MCF 10A (cell line): ENCODE data around the gene EVI2B. TPM values are rescaled to one million over a fixed set of nuclear protein-coding genes. Genes with fewer than 3 reads are reported as not detected.
"Not testable (repeated sequence)": the region's sequence is repeated elsewhere in the genome, so short reads cannot be mapped to it uniquely, and the experiment has no call there.

ENCODE experiments used
- BruUV-seq: library from RNA; stranded (reverse); fragments of 400-500 nt; replicated peaks from 2 replicates; lab custom pipeline; 2021; lab: Mats Ljungman, UMichigan
- CTCF ChIA-PET: fragments of 300-600 bp; sonication (Branson Sonifier 250); formaldehyde crosslinking; extraction: SDS; loops from one replicate; lab custom pipeline; 2021; ENCODE audit warnings: antibody characterized with exemption, inconsistent platforms; lab: Yijun Ruan, JAX
- POLR2A ChIA-PET: fragments of 300-600, 350-650 bp; sonication (Branson Sonifier 250); formaldehyde crosslinking; extraction: SDS; loops from one replicate; lab custom pipeline; 2020; ENCODE audit warnings: antibody characterized with exemption, inconsistent platforms; lab: Yijun Ruan, JAX
- DNase-seq: peaks from one replicate; pipeline ENCODE4 v3.0.0-alpha.2; 2018; ENCODE audit not compliant: unreplicated experiment
- H3K27ac Mint-ChIP-seq: one replicate; pipeline ENCODE4 v1.8.0; 2022; ENCODE audit warnings: mild to moderate bottlenecking, low read depth, mixed read lengths; ENCODE audit not compliant: unreplicated experiment
- H3K27me3 Mint-ChIP-seq: one replicate; pipeline ENCODE4 v1.8.0; 2022; ENCODE audit warnings: mixed read lengths; ENCODE audit not compliant: insufficient read depth, unreplicated experiment
- H3K36me3 Mint-ChIP-seq: one replicate; pipeline ENCODE4 v1.8.0; 2022; ENCODE audit warnings: mild to moderate bottlenecking, moderate library complexity, mixed read lengths; ENCODE audit not compliant: insufficient read depth, unreplicated experiment
- H3K4me1 Mint-ChIP-seq: one replicate; pipeline ENCODE4 v1.8.0; 2022; ENCODE audit warnings: mixed read lengths; ENCODE audit not compliant: insufficient read depth, unreplicated experiment
- H3K4me3 Mint-ChIP-seq: one replicate; pipeline ENCODE4 v1.8.0; 2022; ENCODE audit warnings: mild to moderate bottlenecking, moderate library complexity, mixed read lengths; ENCODE audit not compliant: unreplicated experiment
- H3K9me3 Mint-ChIP-seq: one replicate; pipeline ENCODE4 v1.8.0; 2022; ENCODE audit warnings: mixed read lengths; ENCODE audit not compliant: unreplicated experiment
- CTCF ChIP-seq: fragments of 200-600 bp; IDR thresholded peaks from one replicate; pipeline ENCODE4 v1.8.0; 2022; ENCODE audit warnings: antibody characterized with exemption, mild to moderate bottlenecking; ENCODE audit not compliant: unreplicated experiment
- intact Hi-C: fragments of 100-400 bp; cut with micrococcal nuclease; formaldehyde crosslinking; loops from 2 replicates; pipeline ENCODE4 v1.14.1; 2022
- total RNA-seq: library from RNA; stranded (reverse); gene quantifications from 2 replicates; pipeline ENCODE4 v1.2.3, GENCODE V29; 2022

Gene EVI2B
- total RNA-seq, 1 experiment from 2014 or later = 3.6 TPM

- no peak for TF ChIP-seq CTCF
- no peak overlapping the region for H3K27ac Mint-ChIP-seq
- intact Hi-C loops = no loop called here
- no peak for DNase-seq
- no peaks in the 10 kb centered on the region for H3K27me3 Mint-ChIP-seq
- H3K4me1 Mint-ChIP-seq = peaks cover 19% of the 10 kb centered on the region
- POLR2A ChIA-PET = interaction anchor here (1.0 kb wide), 1 partner anchor 36 kb away, joined by 4 read pairs; no protein-coding TSS in a partner anchor
- CTCF ChIA-PET = no interaction called here
- no TSS peak for BruUV-seq
- no peak overlapping the region for H3K4me3 Mint-ChIP-seq
- no peaks in the 10 kb centered on the region for H3K9me3 Mint-ChIP-seq
- peaks cover 8% of the 10 kb centered on the region for H3K36me3 Mint-ChIP-seq
Measured at GRCh38 chr17:31293581-31293980, 20.3 kb downstream of the EVI2B start.

- Mint-ChIP-seq H3K9me3 (no peaks in the 10 kb centered on the region), H3K4me3 (no peak overlapping the region), H3K36me3 (peaks cover 8% of the 10 kb centered on the region), H3K27me3 (no peaks in the 10 kb centered on the region), H3K4me1 (peaks cover 19% of the 10 kb centered on the region), H3K27ac (no peak overlapping the region)
- DNase-seq = no peak
- BruUV-seq = no TSS peak
- no peak for TF ChIP-seq CTCF
- intact Hi-C loops = no loop called here
- CTCF ChIA-PET = no interaction called here
- POLR2A ChIA-PET = interaction anchor here (0.5 to 1.2 kb wide), 3 partner anchors 15 to 893 kb away, joined by 3 read pairs; no protein-coding TSS in a partner anchor
Measured at GRCh38 chr17:31291820-31292219, 22.0 kb downstream of the EVI2B start.

- DNase-seq = peak; percentile 26
- Mint-ChIP-seq H3K4me1 (peaks cover 19% of the 10 kb centered on the region), H3K36me3 (peaks cover 8% of the 10 kb centered on the region), H3K27ac (peak overlapping the region; percentile 47), H3K9me3 (no peaks in the 10 kb centered on the region), H3K4me3 (no peak overlapping the region), H3K27me3 (no peaks in the 10 kb centered on the region)
- POLR2A ChIA-PET = interaction anchor here (0.6 to 1.3 kb wide), 4 partner anchors 9 to 24 kb away, joined by 3 read pairs; partner anchors contain the start of gene EVI2B
- intact Hi-C loops = no loop called here
- TF ChIP-seq CTCF = no peak
- CTCF ChIA-PET = no interaction called here
- BruUV-seq = no TSS peak
Measured at GRCh38 chr17:31289790-31290189, 24.1 kb downstream of the EVI2B start.

- H3K9me3 Mint-ChIP-seq, H3K27ac Mint-ChIP-seq, H3K4me3 Mint-ChIP-seq, intact Hi-C loops, H3K27me3 Mint-ChIP-seq, DNase-seq, POLR2A ChIA-PET, BruUV-seq, H3K36me3 Mint-ChIP-seq: not testable (repeated sequence)
- H3K4me1 Mint-ChIP-seq = peaks cover 19% of the 10 kb centered on the region
- CTCF ChIA-PET = interaction anchor here (0.6 kb wide), 1 partner anchor 18 kb away, joined by 3 read pairs; no protein-coding TSS in a partner anchor
Measured at GRCh38 chr17:31287932-31288331, 25.9 kb downstream of the EVI2B start.
